GM18499 (cell line): ENCODE measurements around the gene MIEF1.
A peak's percentile ranks its signal among the peaks of the same experiment; 100 is the strongest.

ENCODE experiments used
- ATAC-seq: cut with Tn5 transposase; IDR thresholded peaks from one replicate; pipeline ENCODE4 v1.9.1; 2021; ENCODE audit warnings: moderate number of reproducible peaks; ENCODE audit not compliant: insufficient read depth, unreplicated experiment

The MIEF1 gene

DNA sequence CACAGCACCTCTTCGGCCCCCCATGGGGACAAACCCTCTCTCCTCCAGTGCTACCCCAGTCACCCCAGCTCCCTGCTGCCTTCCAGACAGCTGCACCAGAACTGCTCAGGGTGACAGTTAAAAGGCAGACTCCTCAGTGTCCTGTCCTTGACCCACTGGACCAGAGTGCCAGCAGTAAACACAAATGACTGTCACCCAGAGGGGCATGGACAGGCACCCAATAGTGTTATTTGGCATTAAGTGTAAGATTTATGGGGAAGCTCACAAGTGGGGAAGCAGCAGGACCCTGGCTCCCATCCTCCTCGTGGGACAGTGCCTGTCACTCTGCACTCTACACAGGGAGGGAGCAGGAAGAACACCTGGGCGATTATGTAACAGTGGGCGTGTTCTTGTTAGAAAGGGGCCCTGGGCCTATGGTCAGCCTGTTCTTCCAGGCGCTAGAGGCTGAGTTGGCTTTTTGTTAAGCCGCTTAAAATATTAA lies 25.4 kb downstream of the MIEF1 start:
- ATAC-seq, result no peak

DNA sequence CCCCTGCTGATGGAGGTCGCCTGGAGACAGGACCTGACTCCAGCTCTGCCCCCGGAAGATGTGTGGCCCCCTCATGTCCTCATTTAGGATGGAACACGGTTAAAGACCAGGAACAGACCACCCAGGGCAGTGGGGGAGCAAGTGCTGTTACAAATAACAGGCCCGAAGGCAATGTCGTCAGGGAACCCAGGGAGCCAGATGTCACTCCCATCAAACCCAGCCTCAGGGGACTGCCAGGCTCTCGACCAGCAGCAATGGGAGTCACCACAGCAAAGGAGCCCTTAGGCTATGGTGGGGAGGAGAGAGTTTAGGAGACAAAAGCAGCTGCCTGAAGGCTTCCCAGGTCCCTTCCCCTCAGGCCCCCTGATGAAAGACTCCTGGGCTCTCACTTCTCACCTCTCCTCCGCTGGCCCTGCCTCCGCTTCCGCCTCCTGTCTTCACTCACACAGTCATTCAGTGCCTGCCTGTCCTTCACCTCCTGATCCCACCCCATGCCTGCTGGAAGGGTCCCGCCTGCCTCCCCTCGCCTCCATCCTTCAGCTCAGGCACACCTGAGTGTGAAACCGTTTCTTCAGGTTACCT lies 26.1 kb downstream of the MIEF1 start:
- ATAC-seq, result no peak

DNA sequence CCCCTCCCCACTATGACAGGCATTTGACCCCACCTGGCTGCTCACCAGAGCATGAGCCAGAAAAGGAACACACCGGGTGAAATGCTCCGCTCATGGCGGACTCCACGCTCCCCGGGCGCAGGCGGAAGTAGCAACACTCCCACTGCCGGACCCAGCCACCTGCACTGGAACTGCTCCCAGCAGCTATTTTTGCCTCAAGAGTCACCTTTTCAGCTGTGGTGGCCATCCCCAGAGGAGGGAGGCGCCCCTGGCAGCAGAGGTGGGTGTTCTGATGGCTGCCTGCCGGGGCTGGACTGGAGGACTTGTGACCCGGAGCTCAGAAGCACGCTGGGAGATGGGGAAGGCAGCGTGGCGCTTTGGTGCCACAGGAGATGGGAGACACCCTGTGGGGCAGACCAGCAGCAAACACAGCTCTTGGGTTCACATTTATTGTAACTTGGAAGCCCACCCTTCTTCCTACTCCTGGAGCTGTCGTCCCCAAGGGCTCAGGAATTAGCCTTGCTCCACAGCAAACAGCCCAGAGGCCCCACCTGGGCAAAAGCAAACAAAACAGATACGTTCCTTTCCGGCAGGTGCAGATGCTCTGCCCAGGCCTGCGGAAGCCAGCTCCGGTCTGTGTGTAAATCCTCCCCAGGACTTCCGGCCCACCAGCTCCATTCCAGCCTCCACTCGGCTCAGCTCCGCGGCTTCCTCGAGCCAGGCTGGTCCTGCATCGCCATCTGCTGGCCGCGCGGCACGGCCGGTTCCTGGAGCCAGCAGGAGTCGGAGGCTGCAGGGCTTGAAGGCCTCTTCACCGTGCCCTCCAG lies 26.8 kb downstream of the MIEF1 start:
- no peak for ATAC-seq

DNA sequence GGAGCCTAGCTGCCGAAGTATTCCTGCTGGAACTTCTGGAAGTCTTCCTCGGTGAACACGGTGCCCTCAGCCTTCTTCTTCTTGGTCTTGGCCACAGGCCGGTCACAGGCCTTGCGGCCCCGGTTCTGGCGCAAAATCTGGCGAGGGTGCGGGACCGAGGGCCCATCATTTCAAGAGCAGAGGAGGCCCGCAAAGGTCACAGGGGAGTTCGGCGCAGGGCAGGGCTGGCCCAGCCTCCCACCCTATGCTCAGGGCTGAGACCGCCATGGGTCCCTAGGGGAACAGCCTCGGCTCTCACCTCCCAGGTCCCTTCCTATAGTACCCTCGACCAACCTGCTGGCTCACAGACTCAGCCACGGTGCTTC lies 27.4 kb downstream of the MIEF1 start:
- no peak for ATAC-seq

DNA sequence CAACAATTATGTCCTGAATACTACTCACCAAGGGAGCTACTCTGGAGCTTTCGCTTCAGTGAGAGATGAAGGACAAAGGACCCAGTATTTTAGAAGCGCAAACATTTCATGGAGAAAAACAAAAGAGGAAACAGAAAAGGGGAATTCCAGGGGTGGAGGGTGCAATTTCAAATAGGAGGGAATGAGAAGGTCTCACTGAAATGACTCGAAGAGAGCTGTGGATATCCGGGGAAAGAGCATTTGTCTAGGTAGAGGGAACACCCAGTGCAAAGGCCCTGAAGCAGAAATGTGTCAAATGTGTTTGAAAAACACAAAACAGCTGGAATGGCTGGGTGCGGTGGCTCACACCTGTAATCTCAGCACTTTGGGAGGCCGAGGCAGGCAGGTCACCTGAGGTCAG lies 28.0 kb downstream of the MIEF1 start:
- no peak for ATAC-seq

DNA sequence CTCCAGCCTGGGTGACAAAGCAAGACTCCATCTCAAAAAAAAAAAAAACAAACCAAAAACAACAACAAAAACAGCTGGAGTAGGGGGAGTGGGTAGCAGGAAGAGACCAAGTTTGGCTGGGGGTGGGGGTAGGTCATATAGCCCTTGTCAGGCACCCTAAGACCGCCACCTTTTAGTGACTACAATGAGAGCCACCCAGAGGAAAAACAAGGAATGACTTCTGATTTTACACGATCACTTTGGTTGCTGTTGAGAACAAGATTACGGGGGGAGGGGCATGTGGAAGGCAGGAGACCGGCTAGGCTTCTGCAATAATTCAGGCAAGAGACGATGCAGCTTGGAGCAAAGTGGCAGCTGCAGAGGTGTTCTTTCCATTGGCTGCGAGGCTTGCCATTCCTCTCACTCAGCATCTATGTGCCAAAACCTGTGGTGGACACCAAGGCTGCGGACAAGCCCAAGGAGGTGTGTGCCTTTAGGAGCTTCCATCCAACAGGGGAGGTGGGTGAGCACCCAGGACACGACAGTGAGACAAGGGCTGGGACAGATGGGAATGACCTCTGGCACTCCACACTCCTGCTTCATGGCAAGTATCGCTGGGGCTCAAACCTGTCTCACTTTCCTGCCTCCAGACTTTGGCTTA lies 28.7 kb downstream of the MIEF1 start:
- no peak for ATAC-seq

DNA sequence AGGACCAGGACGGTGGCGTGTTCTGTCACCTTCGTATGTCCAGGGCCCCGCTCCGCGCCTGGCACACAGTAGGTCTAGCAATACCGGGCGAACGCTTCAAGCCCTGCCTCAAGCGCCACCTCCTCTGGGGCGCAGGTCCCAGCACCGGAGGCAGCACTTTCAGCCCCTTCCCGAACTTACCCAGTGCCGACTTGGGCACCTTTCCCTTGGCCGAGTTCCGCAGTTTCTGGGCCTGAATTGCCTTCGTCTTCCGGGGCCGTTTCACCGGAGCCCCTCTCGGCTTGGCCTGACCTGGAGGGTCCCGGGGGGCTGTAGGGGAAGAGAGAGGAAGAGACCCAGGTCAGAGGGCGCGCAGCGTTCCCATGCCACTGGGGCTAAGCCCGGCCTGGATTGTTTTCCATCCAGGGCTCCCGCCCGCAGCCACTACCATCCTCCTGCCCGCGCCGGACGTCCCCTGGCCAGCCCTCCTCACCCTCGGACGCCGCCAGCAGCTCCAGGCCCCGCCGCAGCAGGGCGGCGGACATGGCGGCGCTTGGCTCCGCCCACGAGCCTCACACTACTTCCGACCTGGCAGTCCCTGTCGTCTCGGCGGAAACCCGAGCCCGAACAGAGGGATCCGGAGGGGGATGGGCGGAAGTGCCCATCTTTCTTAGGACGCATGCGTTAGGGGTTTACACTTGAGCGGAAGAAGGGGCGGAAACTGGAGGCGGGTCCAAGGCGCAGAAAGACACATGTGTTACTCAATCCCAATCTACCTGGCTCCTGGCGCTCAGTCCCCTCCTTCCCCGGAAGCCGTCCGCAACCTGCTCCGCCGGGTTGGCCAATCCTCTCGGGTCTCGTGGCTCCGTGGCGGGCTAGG lies 30.4 kb downstream of the MIEF1 start, which contains the start of gene RPS19BP1:
Gene RPS19BP1, minus strand, starts transcription at position 534 of the 859 bp plus-strand sequence. Its CDS starts 10 bp downstream, at position 524.
- ATAC-seq, result peak; percentile 65

DNA sequence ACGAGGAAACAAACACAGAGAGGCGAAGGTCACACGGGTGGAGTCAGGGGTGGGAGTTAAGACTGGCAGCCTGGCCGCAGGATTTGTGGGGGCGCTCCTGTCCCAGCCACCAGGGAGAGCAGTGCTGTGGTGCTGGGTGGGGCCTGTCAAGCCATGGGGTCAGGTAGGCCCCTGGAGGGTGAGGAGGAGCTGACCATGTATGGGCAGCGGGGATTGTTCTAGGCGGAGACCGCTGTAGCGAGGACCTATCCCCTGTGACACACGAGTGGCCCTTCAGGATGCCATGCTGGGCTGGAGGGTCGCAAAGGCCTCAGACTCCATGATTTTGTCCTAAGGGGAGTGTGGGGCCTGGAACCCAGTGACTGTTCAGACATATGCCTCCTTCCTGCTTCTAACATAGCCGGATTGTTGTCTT lies 32.0 kb downstream of the MIEF1 start:
- ATAC-seq, result no peak

DNA sequence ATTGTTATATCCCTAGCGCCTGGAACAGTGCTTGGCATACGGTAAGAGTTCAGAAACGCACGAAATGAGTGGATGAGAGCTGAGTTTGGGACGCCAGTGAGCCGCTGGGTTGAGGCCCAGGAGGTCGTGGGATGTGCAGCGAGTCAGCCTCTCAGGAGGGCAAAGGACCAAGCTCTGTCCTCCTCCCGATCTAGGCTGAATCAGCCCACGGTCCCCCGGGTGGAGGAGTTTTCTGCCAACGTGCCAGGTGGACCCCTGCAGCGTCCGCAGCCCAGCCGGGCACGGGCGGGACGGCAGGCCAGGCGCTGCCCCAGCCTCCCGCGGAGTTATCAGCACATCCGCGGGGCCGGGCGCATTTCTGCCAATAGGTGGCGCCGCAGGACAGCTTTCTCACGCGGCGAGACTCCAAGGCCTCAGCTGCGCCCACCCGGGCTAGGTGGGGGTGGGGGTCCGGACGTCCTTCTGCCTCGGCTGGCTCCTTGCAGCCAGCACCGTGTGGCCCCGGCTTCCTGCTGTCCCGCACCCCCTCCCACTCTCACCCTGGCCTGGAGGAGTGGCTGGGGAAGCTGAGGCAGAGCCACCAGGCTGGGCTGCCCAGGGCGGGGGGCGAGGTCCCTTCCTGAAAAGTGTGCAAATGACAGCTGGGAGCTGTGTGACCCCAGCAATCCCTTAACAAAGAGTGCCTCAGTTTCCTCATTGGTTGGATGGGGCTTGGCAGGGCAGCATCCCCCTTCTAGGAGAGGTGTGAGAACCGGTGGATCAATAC lies 32.7 kb downstream of the MIEF1 start:
- ATAC-seq, result no peak

DNA sequence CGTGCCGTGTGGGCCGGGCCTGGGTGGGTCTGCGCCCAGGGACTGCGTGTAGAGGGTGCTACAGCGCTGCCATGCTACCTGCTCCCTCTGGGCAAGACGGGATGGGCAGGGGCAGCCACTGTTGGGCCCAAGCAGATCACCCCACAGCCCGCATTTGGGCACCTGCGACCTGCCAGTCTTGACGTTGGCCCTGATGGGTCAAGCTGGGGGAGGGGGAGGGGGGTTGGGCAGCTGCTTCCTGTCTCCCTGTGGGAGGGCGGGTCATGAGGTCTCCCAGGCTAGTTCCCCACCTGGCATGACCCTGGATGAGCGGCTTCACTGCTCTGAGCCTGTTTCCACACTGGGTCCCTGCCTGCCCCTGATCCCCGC lies 33.3 kb downstream of the MIEF1 start:
- ATAC-seq, result no peak

DNA sequence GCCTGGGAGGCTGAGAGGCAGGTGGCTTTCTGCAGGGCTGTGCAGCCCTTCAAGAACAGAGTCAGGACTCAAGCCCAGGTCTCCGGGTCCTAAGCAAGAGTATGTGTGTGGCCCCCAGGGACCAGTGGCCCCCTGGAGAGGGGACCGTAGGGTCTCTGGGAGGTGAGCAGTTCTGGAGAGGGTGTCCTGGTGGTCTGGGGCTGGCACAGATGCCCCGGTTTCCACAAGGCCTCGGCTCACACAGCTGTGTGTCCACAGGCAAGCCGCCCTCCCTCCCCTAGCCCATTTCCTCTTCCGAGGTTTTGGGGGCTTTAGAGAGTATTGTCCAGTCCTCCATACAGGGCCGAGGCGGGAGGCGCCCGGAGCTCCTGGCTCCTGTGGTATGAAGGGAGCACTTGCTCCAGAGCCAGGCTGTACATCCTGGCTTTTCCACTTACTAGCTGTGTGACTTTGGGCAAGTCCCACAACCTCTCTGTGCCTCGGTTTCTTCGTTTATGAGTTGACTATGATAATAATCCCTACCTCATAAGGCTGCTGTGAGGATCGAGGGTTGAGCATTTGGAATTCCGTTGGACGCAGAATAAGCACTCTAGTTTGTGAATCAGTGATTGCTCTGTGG lies 33.9 kb downstream of the MIEF1 start:
- no peak for ATAC-seq

DNA sequence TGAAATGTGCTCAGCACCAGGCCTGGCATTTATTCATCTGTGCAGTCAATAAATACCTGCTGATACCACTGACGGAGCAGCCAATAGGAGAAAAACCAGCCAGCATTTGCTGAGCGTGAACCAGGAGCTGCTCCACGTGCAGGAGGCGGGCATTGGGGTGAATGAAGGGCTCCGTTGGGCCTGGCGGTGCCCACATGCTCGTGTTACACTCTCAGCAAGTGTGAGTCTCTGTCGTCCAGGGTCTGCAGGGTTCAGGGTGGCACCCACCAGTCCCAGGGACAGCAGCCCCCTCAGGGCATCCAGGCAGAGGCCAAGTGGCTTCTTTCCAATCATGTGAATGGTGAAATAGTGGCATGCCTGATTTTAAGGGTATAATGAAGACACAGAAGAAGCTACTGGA lies 34.6 kb downstream of the MIEF1 start:
- ATAC-seq, result no peak

DNA sequence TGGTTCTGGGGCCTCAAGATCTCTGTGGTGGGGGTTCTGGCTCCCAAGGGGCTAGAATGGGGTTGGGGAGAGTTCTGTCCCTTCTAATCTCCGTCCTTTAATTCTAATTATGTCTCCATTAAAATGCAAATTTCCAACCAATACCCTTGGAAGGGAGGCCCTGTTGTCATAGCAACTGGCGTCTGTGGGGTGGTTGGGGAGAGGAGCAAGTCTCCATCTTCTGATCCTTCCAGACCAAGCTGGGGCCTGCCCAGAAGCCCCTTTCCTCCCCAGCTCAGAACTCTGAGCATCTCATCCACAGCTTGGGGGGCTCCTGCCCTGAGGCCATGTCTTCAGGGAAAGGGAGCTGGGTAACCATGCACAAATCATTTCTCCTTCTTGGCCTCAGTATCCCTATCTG lies 35.9 kb downstream of the MIEF1 start:
- ATAC-seq, result no peak

DNA sequence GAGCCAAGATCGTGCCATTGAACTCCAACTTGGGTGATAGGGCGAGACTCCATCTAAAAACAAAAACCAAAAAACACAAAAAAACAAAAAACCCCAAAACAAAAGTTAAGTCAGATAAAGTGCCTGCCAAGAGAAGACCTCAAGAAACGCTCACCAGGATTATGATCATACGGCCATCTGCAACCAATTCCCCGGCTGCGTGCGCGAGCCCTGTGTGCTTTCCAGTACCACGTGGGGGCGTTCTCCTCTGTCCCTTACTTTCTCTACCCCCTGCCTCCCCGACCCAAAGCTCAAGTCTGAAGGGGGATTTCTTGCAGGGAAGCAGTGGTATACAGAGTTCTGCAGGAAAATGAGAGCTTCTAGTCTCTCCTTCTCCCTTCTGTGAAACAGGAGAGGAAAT lies 41.0 kb downstream of the MIEF1 start:
- no peak for ATAC-seq

DNA sequence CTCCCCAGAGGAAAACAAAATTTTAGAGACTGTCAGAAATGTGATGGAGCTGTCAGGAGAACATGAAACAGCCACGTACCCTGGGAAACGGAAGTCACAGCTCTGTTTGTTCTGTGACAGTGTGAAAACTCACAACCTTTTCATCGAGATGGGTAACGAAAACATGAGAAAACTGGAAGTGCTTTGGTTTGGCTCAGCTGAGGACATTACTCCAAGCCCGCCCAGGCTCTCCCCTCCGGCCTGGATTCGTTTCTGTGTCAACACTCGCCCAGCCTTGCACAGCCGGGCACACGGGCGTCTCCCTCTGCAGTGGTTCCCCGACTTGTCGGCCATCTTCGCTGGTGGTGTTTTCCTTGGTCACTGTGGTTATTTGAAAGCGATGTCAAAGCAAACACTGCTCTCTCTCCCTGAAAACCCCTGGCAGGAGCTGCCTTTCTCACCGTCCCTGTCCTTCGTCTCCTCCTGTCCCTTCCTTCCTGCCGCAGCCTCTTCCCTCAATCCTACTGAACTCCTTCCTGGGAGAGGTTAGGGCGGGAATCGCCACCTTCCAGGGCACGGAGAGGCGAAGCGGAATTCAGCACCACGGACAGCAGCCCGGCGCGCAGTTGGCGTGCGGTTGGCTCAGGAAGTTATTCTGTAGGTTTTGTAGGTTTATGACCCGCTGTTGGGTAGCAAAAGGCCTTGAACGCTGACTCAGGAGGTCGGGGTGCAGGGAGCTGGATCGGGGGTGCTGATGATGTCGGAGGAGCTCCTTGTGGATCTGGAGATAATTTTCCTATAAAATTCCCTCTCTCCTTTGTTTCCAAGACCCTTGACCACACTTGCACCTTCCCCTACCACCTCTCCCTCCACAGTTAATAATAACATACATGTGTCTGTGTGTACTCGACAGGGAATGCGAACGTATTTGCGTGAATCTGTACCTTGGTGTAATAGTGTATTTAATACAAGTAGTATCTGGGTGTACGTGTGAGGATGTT lies 43.6 kb downstream of the MIEF1 start:
- ATAC-seq, result no peak

DNA sequence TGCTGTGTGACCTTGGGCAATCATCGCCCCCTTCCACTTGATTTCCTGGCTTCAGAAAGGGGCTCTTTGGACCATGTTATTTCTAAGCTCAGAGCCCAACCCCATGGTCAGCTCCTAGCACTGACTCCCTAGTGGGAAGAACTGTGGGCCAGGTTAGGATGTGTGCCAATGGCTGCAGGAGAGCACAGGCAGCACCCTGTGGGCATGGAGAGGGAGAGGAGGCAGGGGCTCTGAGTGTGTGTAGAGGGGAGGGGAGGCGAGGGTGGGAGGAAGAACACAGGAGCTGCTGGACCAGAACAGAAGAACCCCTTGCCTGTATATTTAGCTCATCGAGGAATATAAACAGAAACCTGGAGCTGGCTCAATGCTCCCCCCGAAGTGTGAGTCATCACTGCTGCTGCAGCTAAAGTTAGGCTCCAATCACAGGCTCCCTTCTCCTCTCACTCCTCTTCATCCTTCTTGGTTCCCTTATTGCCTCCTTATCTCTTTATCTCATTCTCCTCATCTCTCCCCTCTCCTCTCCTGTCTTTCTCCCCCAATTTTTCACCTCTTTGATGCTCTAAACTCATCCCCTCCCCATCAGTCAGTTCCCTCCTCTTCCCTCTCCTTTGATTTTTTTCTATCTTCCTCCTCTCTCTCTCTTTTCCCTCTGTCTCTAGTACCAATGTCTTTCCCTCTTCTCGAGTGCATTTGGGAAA lies 44.9 kb downstream of the MIEF1 start:
- ATAC-seq, result no peak

DNA sequence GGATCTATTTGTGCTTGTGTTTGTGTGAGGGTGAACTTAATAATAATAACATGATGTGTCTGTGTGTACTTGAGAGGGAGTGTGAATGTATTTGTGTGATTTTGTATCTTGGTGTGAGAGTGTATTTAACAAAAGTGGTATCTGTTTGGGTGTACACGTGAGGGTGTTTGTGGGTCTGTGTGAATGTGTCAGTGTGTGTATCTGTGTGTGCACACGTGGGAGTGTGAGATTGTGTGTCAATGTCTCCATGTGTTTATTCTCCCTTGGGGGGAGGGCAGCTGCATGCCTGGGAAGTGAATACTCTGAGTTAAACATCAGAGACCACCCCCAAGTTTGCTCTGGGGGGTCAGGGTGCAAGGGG lies 45.5 kb downstream of the MIEF1 start:
- ATAC-seq, result no peak

DNA sequence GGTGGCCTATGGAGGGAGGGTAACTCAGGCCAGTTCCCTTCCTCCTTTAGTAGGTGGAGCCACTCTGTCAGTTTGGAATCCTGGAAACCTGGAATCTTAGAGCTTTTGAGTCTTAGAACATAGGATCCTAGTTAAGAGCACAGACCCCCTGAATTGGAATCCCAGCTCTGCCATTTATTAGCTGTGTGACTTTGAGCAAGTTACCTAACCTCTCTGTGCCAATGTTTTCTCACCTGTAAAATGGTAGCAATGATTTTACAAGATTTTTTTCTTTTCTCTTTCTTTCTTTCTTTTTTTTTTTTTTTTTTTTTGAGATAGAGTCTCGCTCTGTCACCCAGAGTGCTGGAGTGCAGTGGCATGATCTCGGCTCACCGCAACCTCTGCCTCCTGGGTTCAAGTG lies 51.3 kb downstream of the MIEF1 start:
- ATAC-seq, result no peak
